ENCODE results near the gene CPZ.
"Not testable (repeated sequence)": the region's sequence is repeated elsewhere in the genome, so short reads cannot be mapped to it uniquely, and the experiment has no call there.

The CPZ gene

DNA sequence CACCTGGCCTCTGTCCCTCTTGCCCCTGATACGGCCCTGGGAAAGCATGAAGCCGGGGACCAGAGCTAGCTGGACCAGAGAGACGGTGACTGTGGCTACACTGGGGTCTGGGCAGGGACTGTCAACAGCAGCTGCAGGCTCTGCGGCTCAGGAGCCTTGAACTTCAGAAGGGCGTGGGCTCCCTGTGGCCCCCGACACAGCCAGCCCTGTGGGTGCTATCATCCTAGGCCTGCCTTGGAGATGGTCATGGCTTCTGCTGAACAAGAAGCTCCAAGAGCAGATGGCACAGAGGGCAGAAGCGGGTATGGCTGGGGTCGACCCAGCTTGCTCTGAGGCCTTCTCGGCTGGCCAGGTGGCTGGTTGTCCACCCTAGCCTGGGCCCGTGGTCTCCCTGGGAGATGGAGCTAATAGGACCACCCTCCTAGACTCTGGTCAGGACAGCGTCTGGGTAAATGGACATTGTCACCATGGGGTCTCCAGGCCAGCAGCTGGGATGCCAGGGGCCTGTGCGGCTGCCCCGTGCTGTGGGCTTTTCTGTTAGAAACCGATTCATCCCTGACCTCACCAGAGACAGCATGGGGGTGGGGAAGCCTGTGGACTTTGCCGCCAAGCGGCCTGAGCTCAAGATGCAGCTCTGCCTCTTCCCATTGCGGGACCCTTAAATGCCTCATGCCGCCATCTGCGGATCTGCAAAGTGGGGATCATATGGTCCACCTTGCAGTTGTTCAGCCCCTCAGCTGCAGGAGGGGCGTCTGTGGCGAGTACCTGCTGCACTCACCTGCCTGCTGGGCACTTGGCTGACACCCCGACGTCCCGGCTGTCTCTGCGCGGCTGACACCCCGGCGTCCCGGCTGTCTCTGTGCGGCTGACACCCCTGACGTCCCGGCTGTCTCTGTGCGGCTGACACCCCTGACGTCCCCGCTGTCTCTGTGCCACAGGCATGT is 21.1 kb downstream of the CPZ start:
- no peak for DNase-seq

DNA sequence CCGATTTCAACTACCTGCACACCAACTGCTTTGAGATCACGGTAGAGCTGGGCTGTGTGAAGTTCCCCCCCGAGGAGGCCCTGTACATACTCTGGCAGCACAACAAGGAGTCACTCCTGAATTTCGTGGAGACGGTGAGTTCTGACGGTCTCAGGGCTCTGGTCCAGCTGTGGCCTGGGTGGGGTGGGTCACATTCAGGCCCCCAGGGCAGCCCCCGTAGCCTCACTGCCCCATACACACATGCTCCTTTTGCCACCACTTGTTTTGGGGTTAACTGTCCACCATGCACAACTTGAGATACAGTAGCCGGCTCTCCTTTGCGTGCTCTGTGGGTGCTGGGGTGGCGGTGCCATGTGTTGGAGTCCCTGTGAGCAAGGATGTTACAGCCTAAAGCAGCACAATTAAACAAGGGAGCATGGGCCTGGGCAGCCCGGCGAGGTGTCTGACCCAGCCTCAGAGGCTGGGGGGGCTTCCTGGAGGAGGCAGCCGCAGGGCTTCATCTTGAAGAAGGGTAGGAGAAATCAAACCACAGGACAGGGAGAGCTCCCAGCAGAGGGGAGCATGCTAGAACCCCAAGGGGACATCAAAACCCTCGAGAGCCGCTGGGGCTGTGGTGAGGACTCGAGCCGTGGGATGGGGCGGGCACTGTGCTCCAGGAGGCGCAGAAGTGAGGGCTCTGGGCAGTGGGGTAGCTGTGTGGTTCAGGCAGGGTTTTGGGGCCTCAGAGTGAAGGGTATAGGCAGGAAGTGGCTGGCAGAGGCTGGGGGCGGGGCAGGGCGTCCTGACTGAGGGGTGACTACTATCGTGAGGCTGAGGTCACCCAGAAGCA is 22.0 kb downstream of the CPZ start:
- no peak for DNase-seq

DNA sequence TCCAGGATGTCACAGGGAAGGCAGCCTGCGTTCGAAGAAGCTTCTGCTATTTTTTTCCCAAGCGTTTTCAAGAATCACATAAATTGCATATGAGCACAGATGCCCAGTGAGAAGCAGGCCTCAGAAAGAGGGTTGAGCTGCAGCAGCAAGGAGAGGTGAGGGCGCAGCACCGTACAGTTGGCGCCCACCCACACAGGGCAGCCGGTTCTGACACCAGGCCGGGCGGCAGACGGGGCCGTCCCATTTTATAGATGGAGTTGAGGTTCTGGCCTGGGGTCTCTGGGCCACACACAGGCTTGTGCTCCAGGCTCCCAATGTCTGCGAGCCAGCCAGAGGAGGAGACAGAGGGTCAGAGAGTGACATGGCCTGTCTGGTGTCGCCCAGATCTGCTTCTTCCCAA is 22.8 kb downstream of the CPZ start:
- DNase-seq, result no peak

DNA sequence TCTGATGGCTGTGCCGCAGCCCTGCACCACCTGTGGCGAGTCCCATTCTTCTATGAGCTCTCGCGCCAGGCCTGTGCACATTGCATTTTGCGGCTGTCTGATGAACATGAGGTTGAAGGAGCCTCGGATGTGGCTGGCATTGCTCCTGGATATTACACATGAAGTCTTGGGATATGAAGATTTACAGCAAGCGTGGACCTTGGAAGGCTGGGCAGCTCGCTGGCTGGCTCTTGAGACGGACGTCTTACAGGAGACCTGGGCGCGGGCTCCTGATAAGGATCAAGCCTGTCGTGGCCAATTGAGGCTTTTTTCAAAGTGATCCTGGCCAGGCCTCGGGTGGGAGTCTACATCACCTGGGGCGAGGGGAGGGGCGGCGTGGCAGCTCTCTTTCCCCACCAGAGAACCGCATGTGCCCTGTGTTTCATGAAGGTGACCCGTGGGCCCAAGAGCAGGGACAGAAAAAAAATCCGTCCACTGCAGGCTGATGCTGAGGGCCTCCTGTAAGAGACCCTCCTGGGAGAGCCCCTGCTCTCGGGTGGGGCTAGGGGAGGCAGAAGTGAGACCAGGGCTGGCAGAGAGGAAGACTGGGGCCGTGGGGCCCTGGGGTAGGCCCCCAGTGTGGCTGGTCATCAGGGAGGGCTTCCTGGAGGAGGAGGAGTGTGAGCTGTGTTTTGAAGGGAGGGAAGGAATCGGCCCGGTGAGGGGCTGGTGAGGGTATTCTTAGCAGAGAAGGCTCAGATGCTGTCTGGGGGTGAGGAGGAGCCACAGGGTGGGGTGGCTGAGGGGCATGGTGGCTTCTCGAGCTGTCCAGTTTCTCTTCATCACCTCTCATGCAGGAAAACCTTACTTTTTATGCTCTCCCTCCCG is 23.6 kb downstream of the CPZ start:
- no peak for DNase-seq

DNA sequence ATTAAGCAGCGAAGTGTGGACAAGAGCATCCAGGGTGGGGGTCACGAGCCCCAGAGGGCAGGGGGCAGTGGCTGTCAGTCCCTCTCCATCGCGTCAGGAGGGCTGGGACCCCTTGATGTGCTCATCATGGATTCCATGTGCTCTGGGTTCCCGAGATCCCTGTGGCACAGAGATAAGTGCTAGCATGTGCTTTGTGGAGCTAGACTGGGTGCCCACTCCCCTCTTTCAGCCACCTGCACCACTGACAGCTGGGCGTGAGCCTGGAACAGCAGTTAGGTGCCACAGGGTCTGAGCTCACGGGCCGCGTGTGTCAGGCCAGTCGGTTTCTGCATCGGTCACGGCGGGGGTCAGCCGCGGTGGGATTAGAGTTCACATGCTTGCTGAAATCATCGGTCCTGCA is 24.3 kb downstream of the CPZ start:
- no peak for DNase-seq

DNA sequence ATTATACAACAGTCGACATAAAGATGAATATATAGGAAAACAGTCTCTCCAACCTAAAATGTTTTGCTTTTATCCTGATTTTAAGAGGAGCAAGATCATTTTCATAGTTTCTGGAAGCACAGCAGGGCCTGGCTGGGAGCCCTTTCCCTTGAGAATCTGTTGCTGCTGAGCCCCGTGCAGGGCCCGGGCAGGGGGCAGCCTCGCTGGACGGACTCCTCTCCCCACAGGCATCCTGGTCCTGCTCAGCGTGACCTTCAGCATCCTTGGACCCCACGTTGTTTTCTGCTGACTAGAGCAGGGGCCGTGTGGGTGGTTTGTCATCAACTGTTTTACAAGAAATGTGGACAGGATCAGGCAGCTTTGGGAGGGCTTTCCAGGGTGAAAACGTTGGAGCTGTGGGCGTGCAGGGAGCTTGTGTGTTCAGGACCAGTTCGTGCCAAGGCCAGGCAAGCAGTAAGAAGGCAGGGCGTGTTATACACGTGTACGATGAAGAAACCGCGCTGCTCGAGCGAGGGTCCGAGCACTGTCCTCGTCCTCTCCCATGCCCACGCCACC is 25.0 kb downstream of the CPZ start:
- DNase-seq, result no peak

DNA sequence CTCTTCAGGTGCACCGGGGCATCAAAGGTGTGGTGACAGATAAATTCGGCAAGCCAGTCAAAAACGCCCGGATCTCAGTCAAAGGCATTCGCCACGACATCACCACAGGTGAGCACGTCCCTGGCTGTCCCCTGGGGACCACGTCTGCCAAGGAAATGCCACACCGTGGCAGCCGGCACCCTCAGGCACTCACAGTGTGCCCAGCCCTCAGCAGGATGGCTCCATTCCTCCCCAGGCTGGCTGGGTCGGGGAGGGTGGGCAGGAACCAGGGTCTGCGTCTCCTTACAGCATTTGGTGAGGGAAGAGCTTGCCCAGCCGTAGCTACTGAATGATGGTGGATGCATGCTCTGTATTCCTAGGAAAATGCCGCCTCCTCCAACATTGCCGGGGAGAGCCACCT is 25.9 kb downstream of the CPZ start:
- no peak for DNase-seq

DNA sequence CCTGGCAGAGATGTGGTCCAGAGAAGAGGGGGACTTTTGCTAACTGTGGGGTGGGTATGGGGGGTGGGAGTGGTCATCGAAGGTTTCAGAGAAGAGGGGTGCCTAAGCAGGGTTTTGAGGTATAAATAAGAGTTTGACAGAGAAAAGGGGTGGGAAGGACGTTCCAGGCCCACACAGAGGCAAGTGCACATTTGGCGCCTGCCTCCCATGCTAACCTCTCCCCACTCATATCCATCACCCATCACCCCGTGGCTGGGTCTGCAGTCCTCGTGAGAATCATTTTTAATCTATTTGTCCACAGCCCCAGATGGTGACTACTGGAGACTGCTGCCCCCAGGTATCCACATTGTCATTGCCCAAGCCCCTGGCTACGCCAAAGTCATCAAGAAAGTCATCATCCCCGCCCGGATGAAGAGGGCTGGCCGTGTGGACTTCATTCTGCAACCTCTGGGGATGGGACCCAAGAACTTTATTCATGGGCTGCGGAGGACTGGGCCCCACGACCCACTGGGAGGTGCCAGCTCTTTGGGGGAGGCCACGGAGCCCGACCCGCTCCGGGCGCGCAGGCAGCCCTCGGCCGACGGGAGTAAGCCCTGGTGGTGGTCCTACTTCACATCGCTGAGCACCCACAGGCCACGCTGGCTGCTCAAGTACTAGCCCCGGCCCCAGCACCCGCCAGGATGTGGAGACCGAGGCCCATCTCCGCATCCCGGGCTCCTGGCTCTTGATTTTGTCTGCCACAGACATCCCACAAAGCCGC is 26.6 kb downstream of the CPZ start:
- no peak for DNase-seq

DNA sequence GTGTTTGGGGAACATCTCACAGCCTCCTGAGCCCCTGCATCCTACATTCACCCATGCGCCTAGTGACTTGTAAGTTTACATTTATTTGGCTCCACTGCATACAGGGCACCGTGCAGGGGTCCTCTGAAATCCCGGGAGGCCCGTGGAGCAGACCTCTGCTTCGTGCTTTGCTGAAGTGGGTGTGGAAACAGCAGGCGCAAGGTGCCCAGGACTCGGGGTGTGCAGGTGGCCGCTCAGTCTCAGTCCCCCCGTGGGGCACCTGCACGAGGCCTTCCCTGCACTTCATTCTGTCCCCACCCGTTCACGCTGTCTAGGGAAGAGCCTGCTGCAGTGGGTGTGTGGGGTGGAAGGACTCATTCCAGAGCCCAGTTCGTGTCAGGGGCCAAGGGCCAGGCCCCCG is 28.6 kb downstream of the CPZ start:
- DNase-seq, result not testable (repeated sequence)

DNA sequence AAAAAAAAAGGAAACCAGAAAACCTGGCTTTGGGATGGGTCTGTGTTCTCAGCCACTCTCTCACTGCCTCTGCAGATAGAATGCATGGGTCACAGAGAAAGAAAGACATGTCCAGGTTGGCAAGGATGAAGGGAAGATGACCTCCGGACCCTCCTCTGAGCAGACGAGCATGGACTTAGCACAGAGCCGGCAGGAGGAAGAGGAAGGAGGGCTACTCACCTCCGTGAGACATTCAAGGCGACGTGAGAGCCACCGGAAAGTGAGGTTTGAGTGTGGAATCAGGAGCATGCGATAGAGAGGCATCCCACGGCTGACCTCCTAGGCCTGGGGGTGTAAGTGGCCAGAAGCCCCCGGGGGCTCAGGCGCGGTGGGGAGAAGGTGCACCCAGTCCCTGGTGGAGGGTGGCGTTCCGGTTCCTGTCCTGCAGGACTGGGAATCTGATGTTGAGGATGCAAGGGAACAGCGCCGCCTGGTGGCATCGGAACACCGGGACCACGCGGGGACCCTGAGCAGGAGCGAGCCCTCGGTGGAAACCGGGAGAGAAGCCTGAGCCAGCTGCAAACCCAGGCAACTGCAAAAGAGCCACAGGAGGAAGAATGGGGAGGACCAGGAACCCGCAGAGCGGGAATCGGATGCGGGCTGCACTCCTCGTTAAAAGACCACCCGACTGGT is 32.2 kb downstream of the CPZ start:
- DNase-seq, result not testable (repeated sequence)

DNA sequence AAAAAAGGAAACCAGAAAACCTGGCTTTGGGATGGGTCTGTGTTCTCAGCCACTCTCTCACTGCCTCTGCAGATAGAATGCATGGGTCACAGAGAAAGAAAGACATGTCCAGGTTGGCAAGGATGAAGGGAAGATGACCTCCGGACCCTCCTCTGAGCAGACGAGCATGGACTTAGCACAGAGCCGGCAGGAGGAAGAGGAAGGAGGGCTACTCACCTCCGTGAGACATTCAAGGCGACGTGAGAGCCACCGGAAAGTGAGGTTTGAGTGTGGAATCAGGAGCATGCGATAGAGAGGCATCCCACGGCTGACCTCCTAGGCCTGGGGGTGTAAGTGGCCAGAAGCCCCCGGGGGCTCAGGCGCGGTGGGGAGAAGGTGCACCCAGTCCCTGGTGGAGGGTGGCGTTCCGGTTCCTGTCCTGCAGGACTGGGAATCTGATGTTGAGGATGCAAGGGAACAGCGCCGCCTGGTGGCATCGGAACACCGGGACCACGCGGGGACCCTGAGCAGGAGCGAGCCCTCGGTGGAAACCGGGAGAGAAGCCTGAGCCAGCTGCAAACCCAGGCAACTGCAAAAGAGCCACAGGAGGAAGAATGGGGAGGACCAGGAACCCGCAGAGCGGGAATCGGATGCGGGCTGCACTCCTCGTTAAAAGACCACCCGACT is 37.8 kb downstream of the CPZ start:
- DNase-seq, result not testable (repeated sequence)

DNA sequence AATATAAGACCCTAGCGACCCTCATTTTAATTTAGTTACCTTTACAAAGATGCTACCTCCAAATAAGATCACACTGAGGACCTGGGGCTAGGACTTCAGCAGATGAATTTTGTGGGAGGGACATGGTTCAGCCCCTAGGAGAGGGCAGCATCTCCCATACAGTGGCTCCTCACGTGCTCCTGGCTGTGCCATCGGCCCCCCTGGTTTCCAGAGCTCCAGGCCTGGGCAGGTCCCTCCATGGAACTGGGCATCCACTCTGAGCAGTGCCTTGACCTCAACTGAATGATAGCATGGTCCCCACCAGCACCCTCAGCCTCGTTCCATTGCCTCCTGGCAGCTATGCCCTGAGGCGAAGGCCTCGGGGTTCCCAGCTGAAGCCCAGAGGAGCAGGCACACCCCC is 39.3 kb downstream of the CPZ start:
- DNase-seq, result not testable (repeated sequence)

DNA sequence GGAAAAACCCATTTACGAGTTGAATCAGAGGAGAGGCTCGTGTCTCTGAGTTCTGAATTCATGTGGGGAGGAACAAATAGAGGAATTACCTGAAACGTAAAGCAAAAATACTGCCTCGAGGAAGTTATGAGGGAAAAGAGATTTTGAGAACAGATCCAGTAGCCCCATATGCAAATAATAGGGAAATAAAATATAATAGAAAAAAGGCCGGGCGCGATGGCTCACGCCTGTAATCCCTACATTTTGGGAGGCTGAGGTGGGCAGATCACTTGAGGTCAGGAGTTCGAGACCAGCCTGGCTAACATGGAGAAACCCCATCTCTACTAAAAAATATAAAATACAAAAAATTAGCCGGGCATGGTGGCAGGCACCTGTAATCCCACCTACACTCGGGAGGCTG is 42.2 kb downstream of the CPZ start:
- DNase-seq, result not testable (repeated sequence)

DNA sequence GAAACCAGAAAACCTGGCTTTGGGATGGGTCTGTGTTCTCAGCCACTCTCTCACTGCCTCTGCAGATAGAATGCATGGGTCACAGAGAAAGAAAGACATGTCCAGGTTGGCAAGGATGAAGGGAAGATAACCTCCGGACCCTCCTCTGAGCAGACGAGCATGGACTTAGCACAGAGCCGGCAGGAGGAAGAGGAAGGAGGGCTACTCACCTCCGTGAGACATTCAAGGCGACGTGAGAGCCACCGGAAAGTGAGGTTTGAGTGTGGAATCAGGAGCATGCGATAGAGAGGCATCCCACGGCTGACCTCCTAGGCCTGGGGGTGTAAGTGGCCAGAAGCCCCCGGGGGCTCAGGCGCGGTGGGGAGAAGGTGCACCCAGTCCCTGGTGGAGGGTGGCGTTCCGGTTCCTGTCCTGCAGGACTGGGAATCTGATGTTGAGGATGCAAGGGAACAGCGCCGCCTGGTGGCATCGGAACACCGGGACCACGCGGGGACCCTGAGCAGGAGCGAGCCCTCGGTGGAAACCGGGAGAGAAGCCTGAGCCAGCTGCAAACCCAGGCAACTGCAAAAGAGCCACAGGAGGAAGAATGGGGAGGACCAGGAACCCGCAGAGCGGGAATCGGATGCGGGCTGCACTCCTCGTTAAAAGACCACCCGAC is 43.5 kb downstream of the CPZ start:
- not testable (repeated sequence) for DNase-seq

DNA sequence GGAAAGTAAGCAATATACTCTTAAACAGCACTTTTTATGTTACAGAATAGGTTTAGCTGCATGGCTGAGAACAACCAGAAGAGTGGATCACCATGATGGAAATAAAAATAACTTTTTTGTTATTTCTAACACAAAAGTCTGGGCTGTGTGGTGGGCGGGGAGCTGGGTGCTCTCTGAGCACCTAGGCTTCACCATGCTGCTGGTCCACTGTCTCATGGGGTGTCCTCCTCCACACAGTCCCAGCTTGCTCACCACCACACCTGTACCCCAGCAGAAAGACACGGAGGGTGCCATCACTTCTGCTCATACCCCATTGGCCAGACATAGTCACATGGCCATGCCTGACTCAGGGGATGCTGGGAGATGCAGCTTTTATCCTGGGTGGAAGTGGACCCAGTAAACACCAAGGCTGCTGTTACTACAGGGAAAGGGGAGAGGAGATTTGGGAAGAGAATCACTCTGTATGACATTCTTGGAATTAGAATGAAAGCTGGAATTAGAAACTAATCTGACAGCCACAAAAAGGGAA is 45.0 kb downstream of the CPZ start:
- no peak for DNase-seq

DNA sequence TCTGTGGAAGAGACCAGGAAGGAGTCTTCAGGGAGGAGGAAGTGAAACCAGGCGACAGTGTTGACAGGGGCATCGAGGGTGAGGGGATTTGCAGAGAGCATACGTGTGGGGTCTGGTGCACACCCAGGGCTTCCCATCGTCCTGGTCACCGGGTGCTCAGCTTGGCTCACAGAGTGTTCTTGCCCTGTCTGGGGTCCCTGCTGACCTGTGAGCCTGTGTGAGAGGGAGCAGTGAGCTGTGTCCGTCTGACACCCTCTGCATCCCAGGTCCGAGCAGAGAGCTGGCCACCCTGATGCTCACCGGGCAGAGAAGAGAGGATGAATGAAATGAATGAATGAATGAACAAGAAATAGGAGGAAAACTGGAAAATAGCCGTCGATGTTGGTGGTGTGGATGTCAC is 46.5 kb downstream of the CPZ start:
- DNase-seq, result no peak

DNA sequence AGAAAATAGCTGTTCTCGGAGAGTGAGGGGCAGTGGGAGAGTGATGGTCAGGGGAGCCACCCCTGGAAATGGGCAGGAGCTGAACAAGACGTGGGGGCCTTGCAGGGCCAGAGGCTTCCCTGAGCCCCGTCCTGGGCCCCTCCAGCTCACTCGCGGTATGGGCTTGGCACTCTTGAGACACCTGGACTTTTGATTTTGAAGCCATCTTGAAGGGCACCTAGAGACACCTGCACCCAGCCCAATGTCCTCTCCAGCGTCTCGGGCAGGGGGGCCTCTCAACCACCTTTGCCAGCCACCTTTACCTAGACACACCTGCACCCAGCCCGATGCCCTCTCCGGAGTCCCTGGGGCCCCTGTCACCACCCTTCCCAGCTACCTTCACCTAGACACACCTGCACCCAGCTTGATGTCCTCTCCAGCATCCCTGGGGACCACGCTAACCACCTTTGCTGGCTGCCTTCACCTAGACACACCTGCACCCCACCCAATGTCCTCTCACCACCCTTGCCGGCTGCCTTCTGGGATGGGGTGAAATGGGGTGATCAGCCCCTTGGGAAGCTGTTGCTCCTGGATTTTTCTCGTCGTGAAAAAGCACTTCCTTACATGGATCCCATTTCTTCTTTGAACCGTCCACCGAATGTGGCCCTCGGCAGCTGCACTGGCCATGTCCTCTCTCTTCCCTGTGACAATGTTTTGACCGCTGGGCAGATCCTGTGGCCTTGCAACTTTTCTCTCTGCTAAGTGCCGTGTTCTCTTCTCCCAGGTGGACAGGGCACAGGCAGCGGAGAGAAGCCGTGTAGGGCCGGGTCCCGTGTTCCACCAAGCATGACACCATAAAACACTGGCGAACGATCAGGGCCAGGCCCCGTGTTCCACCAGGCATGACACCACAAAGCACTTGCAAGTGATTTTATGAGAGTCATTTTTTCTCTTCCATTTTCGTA is 47.5 kb downstream of the CPZ start:
- no peak for DNase-seq

DNA sequence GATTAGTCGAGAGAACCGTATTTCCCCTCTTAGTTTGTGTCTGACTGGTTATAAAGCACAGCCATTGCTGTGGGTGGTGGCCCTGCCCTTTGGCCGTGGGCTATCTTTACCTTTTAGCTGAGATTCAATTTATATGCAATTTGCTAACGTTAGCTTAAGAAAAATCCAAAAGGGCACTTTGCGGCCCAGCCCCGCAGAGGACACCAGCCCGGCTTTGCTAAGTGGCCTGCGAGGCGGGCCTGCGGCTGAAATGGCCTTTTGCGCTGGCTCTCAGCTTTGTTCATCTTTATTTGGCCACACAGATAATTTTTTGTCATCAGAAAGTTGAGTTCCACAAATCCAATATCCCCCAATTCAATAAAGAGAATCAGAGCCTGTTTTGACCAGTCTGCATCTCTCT is 48.3 kb downstream of the CPZ start:
- DNase-seq, result no peak

DNA sequence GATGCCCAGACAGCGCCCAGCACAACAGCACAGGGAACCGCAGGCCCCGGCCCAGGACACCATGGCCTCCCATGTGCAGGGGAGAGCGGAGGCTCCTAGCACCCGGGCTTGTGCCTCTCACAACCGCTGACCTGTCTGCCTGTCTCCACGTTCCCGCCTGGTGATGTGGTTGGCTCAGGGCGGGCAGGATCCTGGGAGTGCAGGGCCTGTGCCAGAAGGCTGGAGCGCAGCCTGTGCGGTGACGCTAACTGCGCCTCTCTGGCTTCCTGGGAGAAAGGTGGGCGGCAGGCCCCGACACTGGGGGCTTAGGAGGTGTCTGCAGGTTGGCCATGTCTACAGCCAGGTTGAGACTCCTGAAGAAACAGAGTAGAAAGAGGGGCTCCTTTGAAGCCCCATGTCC is 48.7 kb downstream of the CPZ start:
- no peak for DNase-seq
